ENCODE data around the gene AGAP1.

DNA sequence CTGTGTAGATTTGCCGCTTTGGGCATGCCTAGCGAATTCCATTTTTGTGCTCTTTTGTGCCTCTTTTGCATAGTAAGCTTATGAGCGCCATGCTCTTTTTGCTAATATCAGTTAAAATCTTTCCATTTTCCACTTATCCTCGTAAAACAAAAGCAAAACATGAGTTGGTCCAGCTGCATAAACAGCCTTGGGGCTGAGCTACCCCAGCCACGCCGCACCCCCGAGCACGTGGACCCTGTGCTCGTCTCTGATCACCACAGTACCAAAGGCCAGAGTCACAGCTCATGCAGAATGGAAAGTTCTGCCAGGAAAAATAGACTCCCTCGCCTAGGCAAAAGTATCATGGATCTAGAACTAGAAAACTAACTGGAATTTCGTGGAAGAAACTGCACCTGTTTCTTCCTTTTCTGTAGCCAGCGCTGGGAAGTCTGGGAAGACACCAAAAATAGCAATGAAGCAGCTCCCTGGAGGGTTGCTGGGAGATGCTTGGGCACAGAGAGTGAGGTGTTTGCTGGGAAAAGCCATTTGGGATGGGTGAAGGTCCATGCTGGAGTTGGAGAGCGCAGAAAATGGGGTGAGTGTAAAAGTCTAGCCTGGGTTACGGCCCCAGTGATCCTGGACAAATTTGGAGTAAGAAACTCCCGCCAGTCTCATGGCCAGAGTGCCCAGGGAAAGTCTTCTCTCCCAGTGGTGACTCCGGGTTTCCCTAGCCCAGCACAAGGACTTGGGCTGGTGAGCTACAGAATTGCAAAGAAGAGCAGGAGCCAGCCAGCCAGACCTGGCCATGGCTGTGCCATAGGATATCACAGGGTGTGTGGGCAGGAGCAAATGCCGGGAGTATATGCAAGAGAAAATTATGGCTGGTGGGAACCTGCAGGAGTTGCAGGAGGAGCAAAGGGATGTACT lies 456.0 kb downstream of the AGAP1 start:
- TF ChIP-seq POLR2A (IDR thresholded peaks at IDR 0.05; ENCODE audit: low read depth, low read length) = no peak
- no peak for TF ChIP-seq SPI1 (IDR thresholded peaks at IDR 0.05; ENCODE audit: low read depth, low read length)
- TF ChIP-seq TAF1 (IDR thresholded peaks at IDR 0.05; ENCODE audit: low read depth, low read length) = no peak
